Measurements from ENCODE around the gene NPHS1.
"Not testable (repeated sequence)": the region's sequence is repeated elsewhere in the genome, so short reads cannot be mapped to it uniquely, and the experiment has no call there.

Gene NPHS1

GRCh38 chr19:35848486-35848885 lies 3.8 kb downstream of the NPHS1 start:
- DNase-seq, result no peak

- no peak for DNase-seq
Observed at GRCh38 chr19:35847911-35848310, 4.4 kb downstream of the NPHS1 start.

- no peak for DNase-seq
Observed at GRCh38 chr19:35846038-35846668, 6.2 kb downstream of the NPHS1 start.

GRCh38 chr19:35845215-35846037 lies 6.9 kb downstream of the NPHS1 start:
- no peak for DNase-seq

DNA sequence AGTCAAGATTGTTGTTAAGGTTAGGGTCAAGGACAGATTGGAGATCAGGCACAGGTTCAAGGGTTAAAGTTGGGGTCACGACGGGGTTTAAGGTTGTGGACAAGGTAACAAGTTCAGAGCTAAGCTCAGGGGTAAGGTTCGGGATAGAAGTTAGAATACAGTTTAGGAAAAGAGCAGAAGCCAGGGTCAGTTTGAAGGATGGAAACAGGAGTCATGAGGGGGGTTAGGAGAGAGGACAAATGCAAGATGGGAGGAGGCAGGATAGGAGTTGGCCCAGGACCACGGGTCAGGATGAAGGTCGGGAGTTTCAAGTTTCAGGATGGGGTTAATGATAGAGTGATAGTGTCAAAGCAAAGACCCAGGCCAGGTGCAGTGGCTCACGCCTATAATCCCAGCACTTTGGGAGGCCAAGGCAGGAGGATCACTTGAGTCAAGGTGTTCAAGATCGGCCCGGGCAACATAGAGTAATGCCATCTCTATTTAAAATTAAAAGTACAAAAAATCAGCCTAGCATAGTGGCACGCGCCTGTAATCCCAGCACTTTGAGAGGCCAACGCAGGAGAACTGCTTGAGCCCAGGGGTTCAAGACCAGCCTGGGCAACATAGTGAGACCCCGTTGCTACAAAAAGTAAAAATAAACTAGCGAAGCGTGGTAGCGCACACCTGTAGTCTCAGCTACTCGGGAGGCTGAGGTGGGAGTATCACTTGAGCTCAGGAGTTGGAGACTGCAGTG lies 7.7 kb downstream of the NPHS1 start:
- DNase-seq, result no peak

DNA sequence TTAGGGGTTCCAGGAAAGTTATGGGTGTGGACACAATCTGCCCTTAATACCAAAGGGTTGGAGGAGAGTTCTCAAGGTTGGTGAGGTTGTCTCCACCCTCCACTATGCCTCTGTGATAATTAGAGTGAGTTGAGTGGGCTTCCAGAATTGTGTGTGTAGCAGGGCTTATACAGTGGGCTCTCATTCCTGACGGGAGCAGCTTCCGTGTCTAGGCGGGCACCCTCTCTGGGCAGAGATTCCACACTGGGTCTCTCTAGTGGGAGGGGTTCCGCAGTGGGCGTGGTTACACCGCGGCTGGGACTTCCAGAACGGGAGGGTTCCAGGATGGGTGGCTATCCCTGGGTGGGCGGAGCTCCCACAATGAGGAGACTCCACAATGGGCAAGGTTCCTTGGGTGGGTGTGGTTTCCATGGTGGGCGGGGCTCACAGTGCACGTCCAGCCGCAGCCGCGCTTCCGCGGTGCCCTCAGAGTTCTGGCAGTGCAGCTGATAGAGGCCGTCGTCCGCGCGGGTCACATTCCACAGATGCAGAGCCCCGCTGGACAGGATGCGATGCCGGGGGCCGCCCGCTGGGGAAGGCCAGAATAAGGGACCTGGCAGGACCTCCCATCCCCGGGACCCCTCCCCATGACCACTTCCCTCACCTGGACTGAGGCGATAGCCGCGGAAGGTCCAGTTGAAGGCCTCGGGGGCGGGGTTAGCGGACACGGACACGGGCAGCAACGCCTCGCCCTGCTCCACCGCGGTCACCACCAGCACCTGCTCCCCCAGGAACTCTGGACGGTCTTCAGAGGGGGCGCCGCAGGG lies 8.4 kb downstream of the NPHS1 start:
- no peak for DNase-seq

DNA sequence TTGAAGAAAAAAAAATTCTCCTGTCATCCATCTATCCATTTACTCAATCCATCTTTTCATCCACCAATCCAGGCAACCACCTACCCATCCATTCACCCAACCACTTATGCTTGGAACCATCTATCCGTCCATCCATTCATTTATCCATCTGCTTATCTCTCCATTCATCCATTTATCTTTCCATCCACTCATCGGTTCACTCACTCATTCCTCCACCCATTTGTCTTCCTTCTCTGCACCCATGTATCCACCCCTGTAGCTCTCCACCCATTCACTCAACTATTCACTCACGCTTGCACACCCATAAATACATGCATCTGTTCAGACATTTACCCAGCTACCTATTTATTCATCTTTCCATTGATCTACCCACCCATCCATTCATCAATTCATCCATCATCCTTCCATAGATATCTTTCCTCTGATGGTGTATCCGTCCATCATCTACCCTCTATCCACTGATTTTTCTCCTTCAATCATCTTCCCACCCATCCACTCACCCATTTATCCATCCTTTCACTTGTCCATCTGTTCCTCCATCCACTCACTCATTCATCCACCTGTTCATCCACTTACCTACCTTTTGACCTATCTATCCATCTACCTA lies 9.5 kb downstream of the NPHS1 start:
- DNase-seq, result no peak

GRCh38 chr19:35841961-35842595 lies 10.2 kb downstream of the NPHS1 start:
- no peak for DNase-seq

DNA sequence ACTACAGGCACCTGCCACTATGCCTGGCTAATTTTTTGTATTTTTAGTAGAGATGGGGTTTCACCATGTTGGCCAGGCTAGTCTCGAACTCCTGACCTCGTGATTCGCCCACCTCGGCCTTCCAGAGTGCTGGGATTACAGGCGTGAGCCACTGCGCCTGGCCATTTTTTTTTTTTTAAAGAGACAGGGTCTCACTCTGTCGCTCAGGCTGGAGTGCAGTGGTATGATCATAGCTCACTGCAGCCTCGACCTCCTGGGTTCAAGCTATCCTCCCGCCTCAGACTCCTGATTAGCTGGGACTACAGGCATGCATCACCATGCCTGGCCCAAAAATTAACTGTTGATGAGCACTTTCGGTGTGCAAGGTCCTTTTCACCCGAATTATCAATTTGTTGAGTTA lies 16.2 kb downstream of the NPHS1 start:
- not testable (repeated sequence) for DNase-seq

DNA sequence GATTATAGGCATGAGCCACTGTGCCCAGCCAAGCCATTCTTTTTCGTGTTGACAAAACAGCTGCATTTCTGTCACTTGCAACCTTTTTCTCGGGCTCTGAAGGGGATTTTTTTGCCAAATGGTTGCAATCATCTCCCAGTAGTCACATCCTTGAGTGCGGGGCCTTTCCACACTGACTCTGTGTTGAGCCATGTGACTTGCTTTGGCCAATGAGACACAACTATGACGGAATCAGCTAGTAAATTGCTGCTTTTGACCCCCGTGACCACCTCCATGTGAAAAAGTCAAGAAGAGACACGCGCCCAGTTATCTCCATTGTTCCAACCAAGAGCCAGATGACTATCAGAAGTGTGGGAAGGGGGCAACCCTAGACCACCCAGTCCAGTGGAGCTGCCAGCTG lies 18.3 kb downstream of the NPHS1 start:
- no peak for DNase-seq

GRCh38 chr19:35832054-35832453 lies 20.2 kb downstream of the NPHS1 start:
- DNase-seq, result no peak

GRCh38 chr19:35830986-35831385 lies 21.3 kb downstream of the NPHS1 start:
- DNase-seq, result no peak

DNA sequence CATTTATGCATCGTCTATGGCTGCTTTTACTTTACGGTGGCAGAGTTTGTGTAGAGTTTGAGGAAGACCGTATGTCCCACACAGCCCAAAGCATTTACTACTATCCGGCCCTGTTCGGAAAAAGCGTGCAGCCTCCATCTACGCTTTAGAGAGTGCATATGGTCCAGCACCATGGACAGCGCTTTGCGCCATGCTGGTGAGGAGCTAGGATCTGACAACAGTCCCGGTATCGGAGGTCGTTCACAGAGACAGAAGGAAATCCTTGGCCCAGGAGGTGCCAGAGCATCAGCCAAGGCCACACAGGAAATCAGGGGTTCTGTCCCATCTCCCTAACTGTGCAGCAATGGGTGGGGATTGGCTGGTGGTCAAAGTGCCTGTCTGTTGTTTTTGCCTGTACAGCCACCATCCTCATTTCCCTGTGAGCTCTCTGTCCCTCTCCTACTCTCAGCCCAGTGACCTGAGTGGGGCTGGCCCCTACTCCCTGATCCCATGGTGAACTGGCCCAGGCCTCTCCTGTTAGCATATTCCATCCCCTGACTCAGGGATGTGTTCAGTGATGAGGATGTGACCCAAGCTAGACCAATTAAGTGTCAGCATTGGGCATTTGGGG lies 23.5 kb downstream of the NPHS1 start:
- DNase-seq, result peak; percentile 39

- DNase-seq, result no peak
Observed at GRCh38 chr19:35824150-35824549, 28.2 kb downstream of the NPHS1 start.

DNA sequence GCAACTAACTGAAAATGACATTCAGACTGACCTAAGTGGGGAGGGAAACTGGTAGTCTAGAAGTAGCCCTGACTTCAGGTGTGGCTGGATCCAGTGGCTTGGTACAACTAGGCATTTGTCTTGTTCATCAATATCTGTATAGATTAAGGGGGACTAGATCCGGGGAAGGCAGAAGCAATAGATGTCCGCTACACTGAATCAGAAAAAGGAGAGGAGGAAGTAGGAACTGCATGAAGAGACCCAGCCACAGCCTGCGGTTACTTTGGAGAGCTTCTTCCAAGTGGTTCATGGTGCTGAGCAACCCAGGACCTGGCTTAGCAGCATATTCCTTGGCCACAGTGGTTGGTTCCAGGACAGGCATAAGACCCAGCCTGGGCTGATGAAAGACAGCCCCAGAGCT lies 29.7 kb downstream of the NPHS1 start:
- no peak for DNase-seq

DNA sequence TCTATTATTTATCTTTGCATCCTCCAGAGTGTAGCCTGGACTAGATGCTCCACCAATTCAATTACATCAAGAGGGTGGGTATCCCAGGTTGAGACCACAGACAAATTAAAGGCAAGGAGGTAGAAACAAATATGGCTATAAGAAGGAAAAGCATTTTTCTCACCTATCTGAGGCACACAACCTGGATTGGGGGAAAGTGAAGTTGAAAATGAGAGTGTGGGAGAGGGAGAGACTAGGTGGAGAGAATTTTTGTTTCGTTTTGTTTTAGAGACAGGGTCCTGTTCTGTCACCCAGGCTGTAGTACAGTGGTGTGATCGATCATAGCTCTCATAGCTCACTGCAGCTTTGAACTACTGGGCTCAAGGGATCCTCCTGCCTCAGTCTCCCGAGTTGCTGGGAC lies 33.9 kb downstream of the NPHS1 start:
- no peak for DNase-seq

- DNase-seq, result no peak
Observed at GRCh38 chr19:35816846-35817245, 35.5 kb downstream of the NPHS1 start.

- DNase-seq, result no peak
Observed at GRCh38 chr19:35816262-35816661, 36.0 kb downstream of the NPHS1 start.

DNA sequence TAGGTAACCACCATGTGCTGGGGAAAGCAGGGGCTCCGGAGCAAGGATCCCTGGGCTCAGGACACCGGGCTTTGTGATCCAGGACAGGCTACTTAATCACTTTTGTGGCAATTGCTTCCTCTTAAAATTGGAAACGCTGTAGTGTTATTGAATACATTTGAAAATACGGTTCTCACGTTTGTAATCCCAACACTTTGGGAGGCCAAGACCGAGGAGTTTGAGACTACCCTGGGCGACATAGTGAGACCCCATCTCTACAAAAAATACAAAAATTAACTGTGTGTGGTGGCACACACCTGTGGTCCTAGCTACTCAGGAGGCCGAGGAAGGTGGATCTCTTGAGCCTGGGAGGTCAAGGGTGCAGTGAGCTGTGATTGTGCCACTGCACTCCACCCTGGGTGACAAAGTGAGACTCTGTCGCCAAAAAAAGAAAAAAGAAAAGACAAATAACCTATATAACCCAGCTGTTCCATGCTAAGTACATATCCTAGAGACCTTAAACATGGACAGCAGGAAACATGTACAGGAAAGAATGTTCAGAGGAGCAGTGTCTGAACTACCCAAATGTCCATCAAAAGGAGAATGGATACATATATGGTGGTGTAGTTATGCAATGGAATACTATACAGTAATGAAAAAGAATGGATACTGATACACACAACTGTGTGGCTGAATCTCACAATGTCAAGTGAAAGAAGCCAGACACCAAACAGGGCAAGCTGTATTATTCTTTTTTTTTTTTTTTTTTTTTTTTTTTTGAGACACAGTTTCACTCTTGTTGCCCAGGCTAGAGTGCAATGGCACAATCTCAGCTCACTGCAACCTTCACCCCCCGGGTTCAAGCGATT lies 39.0 kb downstream of the NPHS1 start:
- DNase-seq, result no peak

- DNase-seq, result no peak
Observed at GRCh38 chr19:35812220-35813042, 39.9 kb downstream of the NPHS1 start, which contains the start of gene PRODH2. Gene PRODH2 (minus strand): TSS chr19:35812845. CDS start chr19:35812805, 40 bp downstream.

Data from activated naive CD4-positive, alpha-beta T cell treated with anti-CD3 and anti-CD28 coated beads, Interleukin-2, amount 50 U/mL, for 16 hours (primary cell).